Activated CD4-positive, alpha-beta memory T cell treated with anti-CD3 and anti-CD28 coated beads, Interleukin-2, amount 10 ng/mL, durations not matched to agents 7 days and 5 days (primary cell): ENCODE results near the gene RTKN2. TPM values are rescaled to one million over a fixed set of nuclear protein-coding genes. Genes with fewer than 3 reads are reported as not detected.
A peak's percentile ranks its signal among the peaks of the same experiment; 100 is the strongest.

Source experiments
- CTCF ChIA-PET: fragments of 350-600 bp; sonication (Branson Sonifier 250); formaldehyde crosslinking; loops from one replicate; lab custom pipeline; 2021; ENCODE audit warnings: antibody characterized with exemption, inconsistent platforms; lab: Charles Lee
- POLR2A ChIA-PET: fragments of 350-600 bp; sonication (Branson Sonifier 250); formaldehyde crosslinking; loops from one replicate; lab custom pipeline; 2021; ENCODE audit warnings: antibody characterized with exemption; lab: Charles Lee
- DNase-seq: peaks from one replicate; pipeline ENCODE4 v3.0.0-alpha.2; 2020
- H3K27ac Mint-ChIP-seq: one replicate; pipeline ENCODE4 v1.8.0; 2021; ENCODE audit warnings: mild to moderate bottlenecking, mixed read lengths
- H3K27me3 Mint-ChIP-seq: one replicate; pipeline ENCODE4 v1.8.0; 2021; ENCODE audit warnings: mixed read lengths
- H3K36me3 Mint-ChIP-seq: one replicate; pipeline ENCODE4 v1.8.0; 2021; ENCODE audit warnings: low read depth, mixed read lengths
- H3K4me1 Mint-ChIP-seq: one replicate; pipeline ENCODE4 v1.8.0; 2021; ENCODE audit warnings: mixed read lengths
- H3K4me3 Mint-ChIP-seq: one replicate; pipeline ENCODE4 v1.8.0; 2021; ENCODE audit warnings: mild to moderate bottlenecking, mixed read lengths
- H3K9me3 Mint-ChIP-seq: one replicate; pipeline ENCODE4 v1.8.0; 2021; ENCODE audit warnings: mixed read lengths
- total RNA-seq, 2 experiments: library from RNA; stranded (reverse); gene quantifications; one replicate each; pipeline ENCODE4 v1.2.3, GENCODE V29; 2021

Gene RTKN2
- total RNA-seq, 2 experiments from 2014 or later = 6.6 to 6.9 TPM

DNA sequence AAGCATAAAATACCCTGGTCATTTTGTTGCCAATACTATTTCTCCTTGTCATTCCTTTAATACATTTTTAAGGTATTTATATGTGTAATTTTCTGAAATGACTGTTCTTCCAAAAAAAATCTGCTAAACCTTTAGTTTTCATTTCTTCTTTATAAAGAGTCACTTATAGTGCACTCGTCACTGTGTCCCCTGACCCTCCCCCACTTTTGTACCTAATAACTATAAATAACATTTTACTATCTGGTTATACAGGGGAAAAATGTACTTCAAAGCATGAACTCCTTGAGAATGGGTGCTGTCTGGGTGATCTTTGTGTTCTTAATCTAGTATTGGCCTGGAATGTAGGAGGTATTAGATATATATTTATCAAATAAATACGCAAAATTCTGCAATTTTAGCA, 31.1 kb downstream of the RTKN2 start:
- no peak for DNase-seq
- H3K9me3 Mint-ChIP-seq = no peaks in the 10 kb centered on the region
- H3K27ac Mint-ChIP-seq = peak overlapping the region; percentile 44
- peaks cover 23% of the 10 kb centered on the region for H3K4me1 Mint-ChIP-seq
- CTCF ChIA-PET = interaction anchor here (1.0 kb wide), 1 partner anchor 35 kb away, joined by 3 read pairs; no protein-coding TSS in a partner anchor
- H3K27me3 Mint-ChIP-seq = no peaks in the 10 kb centered on the region
- H3K36me3 Mint-ChIP-seq = peaks cover 20% of the 10 kb centered on the region
- H3K4me3 Mint-ChIP-seq = no peak overlapping the region
- POLR2A ChIA-PET = interaction anchor here (0.7 to 5.2 kb wide), 4 partner anchors 53 to 338 kb away, joined by 3 to 32 read pairs (median 14); no protein-coding TSS in a partner anchor

DNA sequence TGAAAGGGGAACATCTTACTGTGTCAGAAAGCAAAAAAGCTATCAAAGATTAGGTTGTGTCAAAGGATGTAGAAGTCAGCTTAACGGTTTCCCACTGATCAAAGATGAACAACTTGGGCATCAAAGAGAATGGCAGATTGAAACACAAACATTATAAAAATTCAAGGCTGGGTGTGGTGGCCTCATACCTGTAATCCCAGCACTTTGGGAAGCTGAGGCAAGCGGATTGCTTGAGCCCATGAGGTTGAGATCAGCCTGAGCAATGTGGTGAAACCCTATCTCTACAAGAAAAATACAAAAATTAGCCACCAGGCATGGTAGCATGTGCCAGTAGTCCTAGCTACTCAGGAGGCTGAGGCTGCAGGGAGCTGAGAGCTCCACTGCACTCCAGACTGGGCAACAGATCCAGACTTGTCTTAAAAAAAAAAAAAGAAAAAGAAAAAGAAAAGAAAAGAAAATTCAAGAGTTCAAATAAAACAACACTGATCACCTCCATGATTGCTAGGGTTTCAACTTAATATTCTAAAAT, 34.5 kb downstream of the RTKN2 start:
- ChIA-PET CTCF (interaction anchor here (1.7 kb wide), 1 partner anchor 11 kb away, joined by 6 read pairs; no protein-coding TSS in a partner anchor), POLR2A (interaction anchor here (0.6 to 5.2 kb wide), 9 partner anchors 12 to 334 kb away, joined by 3 to 32 read pairs (median 4); no protein-coding TSS in a partner anchor)
- no peaks in the 10 kb centered on the region for H3K9me3 Mint-ChIP-seq
- H3K27ac Mint-ChIP-seq = peak overlapping the region; percentile 64
- no peak for DNase-seq
- peaks cover 20% of the 10 kb centered on the region for H3K36me3 Mint-ChIP-seq
- H3K4me3 Mint-ChIP-seq = peak overlapping the region; percentile 46
- no peaks in the 10 kb centered on the region for H3K27me3 Mint-ChIP-seq
- H3K4me1 Mint-ChIP-seq = peaks cover 9% of the 10 kb centered on the region

DNA sequence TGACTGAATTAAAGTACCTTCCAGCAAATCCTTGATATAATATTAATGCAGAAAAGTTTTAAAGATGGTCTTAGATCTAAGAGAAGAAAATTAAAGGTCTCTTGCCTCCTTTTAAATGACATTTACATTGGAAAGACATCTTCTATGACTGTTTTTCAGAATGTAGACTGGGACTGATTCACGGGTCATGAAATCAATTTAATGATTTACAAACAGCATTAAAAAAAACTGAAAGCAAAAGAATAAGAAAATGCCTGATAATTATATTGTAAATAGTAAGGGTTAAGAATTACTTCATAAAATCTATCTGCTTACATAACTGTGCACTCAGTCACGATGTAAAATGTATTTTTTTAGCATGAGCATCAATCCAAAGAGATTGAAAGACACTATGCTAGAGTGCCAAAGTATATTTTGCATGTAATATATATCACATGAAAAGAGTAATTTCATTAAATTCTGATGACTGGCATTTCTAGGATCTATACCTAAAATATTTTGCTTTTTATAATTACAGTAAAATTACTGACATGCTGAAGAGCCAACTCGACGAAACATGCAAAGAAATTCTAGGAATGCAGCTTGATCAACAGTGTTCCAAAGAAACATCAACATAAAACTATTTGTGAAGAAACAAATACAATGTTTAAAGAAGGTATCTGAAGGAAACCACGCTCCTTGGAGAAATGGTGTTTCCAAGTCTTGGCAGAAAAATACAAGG, 35.1 kb downstream of the RTKN2 start:
- no peaks in the 10 kb centered on the region for H3K9me3 Mint-ChIP-seq
- CTCF ChIA-PET = interaction anchor here (1.7 kb wide), 1 partner anchor 11 kb away, joined by 6 read pairs; no protein-coding TSS in a partner anchor

DNA sequence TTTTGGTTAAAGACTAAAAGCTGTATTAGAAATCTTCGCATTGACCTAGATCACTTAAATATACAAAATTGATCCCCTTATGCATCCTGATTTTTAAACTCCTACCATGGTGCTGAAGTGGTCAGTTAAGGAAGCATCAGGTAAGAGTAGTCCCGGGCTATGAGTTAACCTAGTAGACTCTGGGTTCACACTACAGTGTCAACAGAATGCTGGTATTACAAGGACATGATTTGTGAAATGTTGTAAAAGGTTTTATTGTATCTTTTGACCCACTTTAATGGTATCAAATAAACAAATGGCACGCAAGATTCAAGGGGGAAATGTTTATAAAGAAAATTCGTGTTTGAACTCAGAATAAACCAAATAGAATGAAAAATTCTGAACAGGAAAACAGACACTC, 36.8 kb downstream of the RTKN2 start:
- H3K9me3 Mint-ChIP-seq = no peaks in the 10 kb centered on the region
- H3K4me1 Mint-ChIP-seq = peaks cover 7% of the 10 kb centered on the region
- no peaks in the 10 kb centered on the region for H3K27me3 Mint-ChIP-seq
- ChIA-PET CTCF (interaction anchor here (1.2 kb wide), 1 partner anchor 8 kb away, joined by 3 read pairs; no protein-coding TSS in a partner anchor), POLR2A (interaction anchor here (1.0 to 2.7 kb wide), 3 partner anchors 8 to 182 kb away, joined by 3 to 12 read pairs (median 3); no protein-coding TSS in a partner anchor)
- peak overlapping the region; percentile 30 for H3K27ac Mint-ChIP-seq
- H3K36me3 Mint-ChIP-seq = peaks cover 14% of the 10 kb centered on the region
- no peak overlapping the region for H3K4me3 Mint-ChIP-seq
- DNase-seq = no peak

More for the DNA sequence above, 35.1 kb downstream of the RTKN2 start:
- Mint-ChIP-seq H3K4me1 (peaks cover 7% of the 10 kb centered on the region), H3K36me3 (peaks cover 16% of the 10 kb centered on the region), H3K27me3 (no peaks in the 10 kb centered on the region), H3K27ac (peak overlapping the region; percentile 64), H3K4me3 (peak overlapping the region; percentile 46)
- DNase-seq = no peak
- POLR2A ChIA-PET = interaction anchor here (0.6 to 5.2 kb wide), 8 partner anchors 11 to 334 kb away, joined by 3 to 32 read pairs (median 4); no protein-coding TSS in a partner anchor

DNA sequence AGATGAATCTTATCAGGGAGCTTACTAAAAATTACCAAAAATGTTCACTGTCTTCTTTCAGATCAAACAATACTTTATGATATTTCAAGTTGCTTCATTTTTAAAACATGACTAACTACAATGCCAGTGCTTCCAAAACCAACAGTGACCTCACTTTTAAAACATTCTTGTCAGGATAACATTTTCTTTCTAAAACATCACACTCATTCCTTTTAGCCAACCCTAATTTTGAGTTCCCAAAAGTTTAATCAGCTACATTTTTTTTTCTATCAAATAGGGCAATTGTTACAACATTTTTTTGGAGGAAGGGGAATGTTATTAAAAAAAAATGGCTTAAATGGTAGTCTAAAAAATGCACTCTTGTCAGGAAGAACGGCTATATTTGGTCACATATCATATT, 37.3 kb downstream of the RTKN2 start:
- CTCF ChIA-PET = interaction anchor here (1.2 kb wide), 1 partner anchor 9 kb away, joined by 3 read pairs; no protein-coding TSS in a partner anchor
- H3K27ac Mint-ChIP-seq = no peak overlapping the region
- peaks cover 3% of the 10 kb centered on the region for H3K4me1 Mint-ChIP-seq
- DNase-seq = no peak
- no peaks in the 10 kb centered on the region for H3K9me3 Mint-ChIP-seq
- no peaks in the 10 kb centered on the region for H3K27me3 Mint-ChIP-seq
- H3K4me3 Mint-ChIP-seq = no peak overlapping the region
- peaks cover 11% of the 10 kb centered on the region for H3K36me3 Mint-ChIP-seq
- POLR2A ChIA-PET = interaction anchor here (1.0 to 2.7 kb wide), 3 partner anchors 9 to 182 kb away, joined by 3 to 12 read pairs (median 3); no protein-coding TSS in a partner anchor

DNA sequence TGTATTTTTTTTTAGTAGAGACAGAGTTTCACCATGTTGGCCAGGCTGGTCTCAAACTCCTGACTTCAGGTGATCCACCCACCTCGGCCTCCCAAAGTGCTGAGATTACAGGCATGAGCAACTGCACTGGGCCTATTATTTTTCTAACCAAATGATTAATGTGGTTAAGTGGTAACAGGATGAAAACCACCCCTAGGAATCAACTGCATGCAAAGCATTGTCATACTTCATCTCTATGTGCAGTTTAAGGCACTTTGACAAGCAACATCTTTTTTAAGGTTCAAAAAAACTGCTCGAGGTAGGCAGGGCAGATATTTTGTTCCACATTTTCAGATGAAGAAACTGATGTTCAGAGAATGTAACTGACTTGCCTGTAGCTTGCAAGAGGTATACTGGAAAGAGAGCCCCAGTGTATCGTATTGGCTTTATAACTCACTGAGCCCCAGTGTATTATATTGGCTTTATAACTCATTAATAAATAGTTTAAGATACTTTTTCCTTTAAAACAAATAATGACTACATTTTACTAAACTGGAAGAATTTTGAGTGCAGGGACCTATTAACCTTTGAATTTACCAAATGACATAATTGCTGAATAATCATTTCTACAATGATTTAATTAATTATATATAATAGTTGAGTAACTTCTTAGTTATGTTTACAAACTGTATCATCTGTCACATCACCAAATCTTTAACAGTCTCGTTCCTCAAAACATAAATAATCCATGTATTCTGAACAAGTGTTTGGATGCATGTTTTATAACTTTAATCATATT, 38.1 kb downstream of the RTKN2 start:
- Mint-ChIP-seq H3K27me3 (no peaks in the 10 kb centered on the region), H3K4me3 (no peak overlapping the region), H3K36me3 (peaks cover 11% of the 10 kb centered on the region), H3K9me3 (no peaks in the 10 kb centered on the region), H3K4me1 (peaks cover 4% of the 10 kb centered on the region), H3K27ac (peak overlapping the region; percentile 13)
- CTCF ChIA-PET = no interaction called here
- DNase-seq = no peak
- POLR2A ChIA-PET = interaction anchor here (1.3 to 2.7 kb wide), 3 partner anchors 10 to 181 kb away, joined by 3 to 12 read pairs (median 3); no protein-coding TSS in a partner anchor

DNA sequence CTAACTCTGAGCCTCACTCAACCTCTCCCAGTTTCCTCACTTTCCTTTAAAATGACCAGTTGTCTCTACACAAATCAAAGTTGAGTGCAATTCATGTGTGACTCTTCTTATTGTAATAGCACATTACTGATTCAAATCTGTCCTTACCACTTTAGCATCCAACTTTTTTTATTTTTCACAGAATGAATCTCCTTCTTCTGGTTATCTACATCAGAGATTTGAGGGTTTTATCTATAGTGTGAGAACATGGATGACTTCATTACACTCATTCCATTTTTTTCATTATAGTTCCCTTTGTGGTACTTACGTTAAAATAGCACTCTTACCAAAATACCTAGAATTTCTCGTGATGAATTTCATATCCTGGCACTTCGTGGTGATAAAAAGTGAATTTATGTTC, 43.3 kb downstream of the RTKN2 start:
- Mint-ChIP-seq H3K4me1 (peaks cover 10% of the 10 kb centered on the region), H3K9me3 (peaks cover 7% of the 10 kb centered on the region), H3K4me3 (no peak overlapping the region), H3K27me3 (no peaks in the 10 kb centered on the region), H3K27ac (peak overlapping the region; percentile 25), H3K36me3 (peaks cover 21% of the 10 kb centered on the region)
- ChIA-PET POLR2A (interaction anchor here (1.0 to 1.3 kb wide), 5 partner anchors 11 to 179 kb away, joined by 3 to 5 read pairs (median 4); no protein-coding TSS in a partner anchor), CTCF (no interaction called here)
- no peak for DNase-seq

DNA sequence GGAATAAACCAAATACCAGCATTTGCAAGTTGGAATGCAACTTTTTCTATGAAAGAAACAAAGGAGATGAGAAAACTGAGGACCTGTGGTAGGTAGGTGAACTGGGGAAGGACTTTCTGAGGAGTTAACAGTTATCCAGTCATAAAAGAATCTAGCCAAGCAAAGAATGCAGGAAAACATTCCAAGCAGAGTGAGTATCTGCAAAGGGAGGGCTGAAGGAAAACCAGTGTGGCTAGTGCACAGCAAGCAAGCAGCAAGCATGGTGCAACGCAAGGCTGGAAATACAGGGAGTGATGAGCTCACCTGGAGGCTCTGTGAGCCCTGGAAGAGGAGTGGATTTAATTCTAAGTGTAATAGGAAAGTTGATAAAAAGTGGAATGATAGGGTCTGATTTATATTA, 44.0 kb downstream of the RTKN2 start:
- peaks cover 7% of the 10 kb centered on the region for H3K9me3 Mint-ChIP-seq
- ChIA-PET CTCF (no interaction called here), POLR2A (interaction anchor here (1.0 to 1.3 kb wide), 5 partner anchors 12 to 178 kb away, joined by 3 to 5 read pairs (median 4); no protein-coding TSS in a partner anchor)
- DNase-seq = no peak
- no peak overlapping the region for H3K27ac Mint-ChIP-seq
- peaks cover 21% of the 10 kb centered on the region for H3K36me3 Mint-ChIP-seq
- H3K4me3 Mint-ChIP-seq = no peak overlapping the region
- H3K4me1 Mint-ChIP-seq = peaks cover 10% of the 10 kb centered on the region
- H3K27me3 Mint-ChIP-seq = no peaks in the 10 kb centered on the region

DNA sequence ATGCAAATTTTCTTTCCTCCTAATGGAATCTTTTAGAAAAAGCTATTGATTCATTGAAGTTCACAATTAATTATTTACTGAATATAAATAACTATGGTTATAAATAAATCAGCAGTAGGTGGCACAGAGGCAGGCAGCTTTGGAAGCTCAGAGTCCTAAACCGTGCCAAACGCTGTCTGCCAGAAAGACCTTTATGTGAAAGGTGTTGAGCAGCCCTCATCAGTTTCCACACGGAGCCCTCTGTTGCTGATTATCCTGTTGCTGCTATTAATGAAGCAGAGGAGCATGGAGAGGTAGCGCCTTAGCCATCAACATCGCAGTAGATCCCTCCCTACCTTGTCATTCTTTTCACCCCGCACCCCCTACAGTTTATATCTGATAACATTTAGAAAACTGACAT, 51.0 kb downstream of the RTKN2 start:
- H3K4me1 Mint-ChIP-seq = no peaks in the 10 kb centered on the region
- DNase-seq = no peak
- H3K9me3 Mint-ChIP-seq = no peaks in the 10 kb centered on the region
- ChIA-PET CTCF (interaction anchor here (1.1 kb wide), 1 partner anchor 177 kb away, joined by 3 read pairs; no protein-coding TSS in a partner anchor), POLR2A (interaction anchor here (0.7 to 1.0 kb wide), 3 partner anchors 34 to 314 kb away, joined by 3 read pairs; no protein-coding TSS in a partner anchor)
- peaks cover 17% of the 10 kb centered on the region for H3K36me3 Mint-ChIP-seq
- no peak overlapping the region for H3K27ac Mint-ChIP-seq
- no peaks in the 10 kb centered on the region for H3K27me3 Mint-ChIP-seq
- no peak overlapping the region for H3K4me3 Mint-ChIP-seq

DNA sequence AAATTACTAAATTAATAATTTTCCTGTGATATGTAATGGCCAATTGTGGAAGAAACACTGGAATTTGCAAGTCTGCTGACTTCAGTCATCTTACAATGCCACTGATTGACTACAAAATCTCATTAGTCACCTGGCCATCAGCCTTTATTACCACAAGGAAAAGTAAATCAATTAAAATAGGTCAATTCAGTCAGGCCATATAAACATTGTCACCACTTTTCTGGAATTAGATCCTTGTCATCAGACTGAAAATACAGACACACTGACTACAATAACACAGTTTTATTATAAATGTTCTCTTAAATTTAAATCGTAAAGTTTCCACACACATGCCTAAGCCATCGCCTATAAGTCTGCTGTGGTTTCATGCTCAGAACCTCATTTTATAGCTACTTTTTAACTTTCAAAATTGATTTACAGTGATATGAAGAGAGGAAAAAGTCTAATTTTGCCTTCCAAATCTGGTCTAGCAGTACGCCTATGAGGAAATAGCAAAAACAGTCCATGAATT, 54.2 kb downstream of the RTKN2 start:
- no peak for DNase-seq
- ChIA-PET CTCF (no interaction called here), POLR2A (interaction anchor here (0.6 to 0.8 kb wide), 2 partner anchors 24 to 30 kb away, joined by 3 read pairs; no protein-coding TSS in a partner anchor)
- Mint-ChIP-seq H3K27ac (no peak overlapping the region), H3K4me3 (no peak overlapping the region), H3K27me3 (no peaks in the 10 kb centered on the region), H3K4me1 (no peaks in the 10 kb centered on the region), H3K36me3 (peaks cover 19% of the 10 kb centered on the region), H3K9me3 (no peaks in the 10 kb centered on the region)

DNA sequence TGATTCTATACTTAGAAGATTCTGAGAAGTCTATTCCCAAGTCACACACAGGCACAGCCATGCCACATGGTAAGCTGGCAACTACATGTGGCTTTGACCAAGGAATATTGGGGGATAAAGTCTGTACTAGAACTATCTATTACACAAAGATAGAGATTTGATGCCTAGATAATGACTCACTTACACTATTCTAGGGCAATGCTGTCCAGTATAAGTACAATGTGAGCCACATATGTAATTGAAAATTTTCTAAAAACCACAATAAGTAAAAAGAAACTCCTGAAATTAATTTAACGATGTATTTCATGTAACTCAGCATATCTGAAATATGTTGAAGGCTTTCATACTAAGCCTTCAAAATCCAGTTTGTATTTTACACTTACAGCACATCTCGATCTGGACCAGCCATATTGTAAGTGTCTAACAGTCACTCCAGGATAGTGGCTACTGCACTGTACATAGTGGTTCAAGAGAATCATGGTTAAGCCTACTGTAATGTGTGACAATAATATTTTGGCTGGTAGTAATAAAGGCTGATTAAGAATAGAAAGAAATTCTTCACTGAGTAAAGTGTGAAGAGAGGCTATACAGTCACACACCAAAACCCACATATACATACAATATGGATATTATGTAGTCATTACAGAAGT, 62.8 kb downstream of the RTKN2 start:
- Mint-ChIP-seq H3K9me3 (peaks cover 11% of the 10 kb centered on the region), H3K4me3 (no peak overlapping the region), H3K4me1 (peaks cover 4% of the 10 kb centered on the region), H3K27ac (no peak overlapping the region), H3K27me3 (no peaks in the 10 kb centered on the region), H3K36me3 (peaks cover 23% of the 10 kb centered on the region)
- ChIA-PET CTCF (no interaction called here), POLR2A (no interaction called here)
- no peak for DNase-seq
